ENCODE data around the gene ZNF689. TPM values are rescaled to one million over a fixed set of nuclear protein-coding genes. Genes with fewer than 3 reads are reported as not detected.
"Not testable (repeated sequence)": the region's sequence is repeated elsewhere in the genome, so short reads cannot be mapped to it uniquely, and the experiment has no call there.

The ZNF689 gene
- total RNA-seq, 2 donors from 2014 or later, result 13.4 to 17.8 TPM

- no peak for TF ChIP-seq POLR2AphosphoS5 (IDR thresholded peaks at IDR 0.05)
- no peak for TF ChIP-seq POLR2A (IDR thresholded peaks at IDR 0.05)
Measured at GRCh38 chr16:30637944-30638343, 27.8 kb upstream of the ZNF689 start.

GRCh38 chr16:30637139-30637538 is 26.9 kb upstream of the ZNF689 start:
- H3K27ac ChIP-seq; H3K27me3 ChIP-seq (replicated peaks; ENCODE audit: insufficient read depth); DNase-seq (ENCODE audit: low spot score); H3K9me3 ChIP-seq; H3K4me1 ChIP-seq (replicated peaks); H3K36me3 ChIP-seq; intact Hi-C loops (cut with DNase I); H3K4me3 ChIP-seq: not testable (repeated sequence)
- WGBS, result 94% methylated on average over 10 of the region's 10 CpGs

More at GRCh38 chr16:30637944-30638343, 27.8 kb upstream of the ZNF689 start:
- Histone ChIP-seq H3K36me3 (no peaks in the 10 kb centered on the region), H3K4me3 (no peak overlapping the region), H3K4me1 (replicated peaks) (no peaks in the 10 kb centered on the region), H3K27me3 (replicated peaks; ENCODE audit: insufficient read depth) (no peaks in the 10 kb centered on the region), H3K9me3 (no peaks in the 10 kb centered on the region), H3K27ac (no peak overlapping the region)
- no peak for DNase-seq (ENCODE audit: low spot score)
- intact Hi-C loops (cut with DNase I), result no loop called here
- WGBS, result 0% methylated on average over 1 of the region's 1 CpG

GRCh38 chr16:30636599-30636998 is 26.4 kb upstream of the ZNF689 start:
- no peak for DNase-seq (ENCODE audit: low spot score)
- no peaks in the 10 kb centered on the region for H3K27me3 ChIP-seq (replicated peaks; ENCODE audit: insufficient read depth)
- WGBS, result 96% methylated on average over 7 of the region's 7 CpGs
- H3K4me1 ChIP-seq (replicated peaks), result no peaks in the 10 kb centered on the region
- TF ChIP-seq POLR2A (IDR thresholded peaks at IDR 0.05) (no peak), CTCF (IDR thresholded peaks at IDR 0.05) (no peak), POLR2AphosphoS5 (IDR thresholded peaks at IDR 0.05) (no peak)
- H3K9me3 ChIP-seq, result no peaks in the 10 kb centered on the region
- intact Hi-C loops (cut with DNase I), result no loop called here
- no peak overlapping the region for H3K27ac ChIP-seq
- H3K36me3 ChIP-seq, result no peaks in the 10 kb centered on the region
- H3K4me3 ChIP-seq, result no peak overlapping the region

GRCh38 chr16:30633526-30633925 is 23.3 kb upstream of the ZNF689 start:
- Histone ChIP-seq H3K27me3 (replicated peaks; ENCODE audit: insufficient read depth) (no peaks in the 10 kb centered on the region), H3K4me1 (replicated peaks) (no peaks in the 10 kb centered on the region), H3K4me3 (peak overlapping the region; percentile 61 to 64), H3K36me3 (no peaks in the 10 kb centered on the region), H3K27ac (peak overlapping the region; percentile 85 to 90), H3K9me3 (no peaks in the 10 kb centered on the region)
- 81% methylated on average over 17 of the region's 17 CpGs for WGBS
- intact Hi-C loops (cut with DNase I), result loop anchor here (5.0 kb wide), 1 partner anchor 201 kb away; the partner anchor contains the start of gene DCTPP1
- DNase-seq (ENCODE audit: low spot score), result no peak
- TF ChIP-seq POLR2AphosphoS5 (IDR thresholded peaks at IDR 0.05) (no peak), POLR2A (IDR thresholded peaks at IDR 0.05) (no peak), CTCF (IDR thresholded peaks at IDR 0.05) (no peak)

GRCh38 chr16:30632454-30632853 is 22.3 kb upstream of the ZNF689 start:
- not testable (repeated sequence) for H3K36me3 ChIP-seq; H3K27ac ChIP-seq; H3K4me3 ChIP-seq; H3K9me3 ChIP-seq; DNase-seq (ENCODE audit: low spot score); H3K4me1 ChIP-seq (replicated peaks); H3K27me3 ChIP-seq (replicated peaks; ENCODE audit: insufficient read depth)
- intact Hi-C loops (cut with DNase I), result loop anchor here (5.0 kb wide), 1 partner anchor 200 kb away; the partner anchor contains the start of gene DCTPP1
- 87% methylated on average over 7 of the region's 7 CpGs for WGBS

GRCh38 chr16:30628628-30629540 is 18.7 kb upstream of the ZNF689 start:
- H3K4me1 ChIP-seq (replicated peaks), result no peaks in the 10 kb centered on the region
- 34% methylated on average over 18 of the region's 18 CpGs for WGBS
- no peaks in the 10 kb centered on the region for H3K9me3 ChIP-seq
- no peaks in the 10 kb centered on the region for H3K27me3 ChIP-seq (replicated peaks; ENCODE audit: insufficient read depth)
- no peak overlapping the region for H3K4me3 ChIP-seq
- H3K36me3 ChIP-seq, result no peaks in the 10 kb centered on the region
- TF ChIP-seq CTCF (IDR thresholded peaks at IDR 0.05), result peak; percentile 59 to 90 (median 85)
- TF ChIP-seq POLR2A (IDR thresholded peaks at IDR 0.05), result no peak
- peak; percentile 72 for TF ChIP-seq POLR2AphosphoS5 (IDR thresholded peaks at IDR 0.05)
- DNase-seq (ENCODE audit: low spot score), result peak; percentile 76
- intact Hi-C loops (cut with DNase I), result no loop called here
- no peak overlapping the region for H3K27ac ChIP-seq
